ENCODE results near the gene ACSL5. TPM values are rescaled to one million over a fixed set of nuclear protein-coding genes. Genes with fewer than 3 reads are reported as not detected.
A peak's percentile ranks its signal among the peaks of the same experiment; 100 is the strongest.

Gene ACSL5
- total RNA-seq, 2 experiments from 2014 or later, result 25.3 to 25.4 TPM

GRCh38 chr10:112426111-112426510 lies 52.2 kb downstream of the ACSL5 start:
- CTCF ChIA-PET (ENCODE audit: unreplicated experiment), result interaction anchor here (0.9 kb wide), 1 partner anchor 18 kb away, joined by 4 read pairs; no protein-coding TSS in a partner anchor

GRCh38 chr10:112429147-112429546 lies 55.2 kb downstream of the ACSL5 start:
- POLR2A ChIA-PET, result no interaction called here
- TF ChIP-seq EZH2phosphoT487 (IDR thresholded peaks at IDR 0.05; ENCODE audit: borderline replicate concordance, low read depth, low read length) (no peak), CTCF (conservative IDR thresholded peaks at IDR 0.05; ENCODE audit: low read length) (no peak)
- H3K79me2 ChIP-seq (ENCODE audit: insufficient read depth, low read depth, low read length), result no peaks in the 10 kb centered on the region

More at GRCh38 chr10:112426111-112426510, 52.2 kb downstream of the ACSL5 start:
- peaks cover 94% of the 10 kb centered on the region for H3K36me3 ChIP-seq (ENCODE audit: insufficient read depth, low read length)
- no peaks in the 10 kb centered on the region for H4K20me1 ChIP-seq (ENCODE audit: insufficient read depth, low read length)
- no peaks in the 10 kb centered on the region for H3K79me2 ChIP-seq (ENCODE audit: insufficient read depth, low read depth, low read length)
- H3K9me2 ChIP-seq (ENCODE audit: insufficient read depth, low read length), result no peaks in the 10 kb centered on the region
- no peak for DNase-seq (ENCODE audit: low spot score)
- no peak overlapping the region for H3K27ac ChIP-seq (ENCODE audit: low read depth, low read length, poor library complexity, severe bottlenecking)
- no peaks in the 10 kb centered on the region for H3K9me3 ChIP-seq (ENCODE audit: low read length)
- intact Hi-C loops (cut with micrococcal nuclease; ENCODE audit: unreplicated experiment), result no loop called here
- no peak overlapping the region for H3K4me3 ChIP-seq (ENCODE audit: low read depth, low read length, poor library complexity, severe bottlenecking)
- no TSS peak for BruUV-seq (replicated peaks)
- H3K4me1 ChIP-seq (ENCODE audit: insufficient read depth, low read length, poor library complexity, severe bottlenecking), result no peaks in the 10 kb centered on the region
- H2AFZ ChIP-seq (ENCODE audit: low read length), result no peak overlapping the region
- POLR2A ChIA-PET, result interaction anchor here (0.6 to 1.5 kb wide), 5 partner anchors 11 to 1241 kb away, joined by 3 to 9 read pairs (median 4); no protein-coding TSS in a partner anchor
- H3K4me2 ChIP-seq (ENCODE audit: low read length), result no peak overlapping the region
- no peak for TF ChIP-seq EZH2phosphoT487 (IDR thresholded peaks at IDR 0.05; ENCODE audit: borderline replicate concordance, low read depth, low read length)
- TF ChIP-seq CTCF (conservative IDR thresholded peaks at IDR 0.05; ENCODE audit: low read length), result no peak

GRCh38 chr10:112429654-112430230 lies 55.8 kb downstream of the ACSL5 start:
- no peaks in the 10 kb centered on the region for H3K79me2 ChIP-seq (ENCODE audit: insufficient read depth, low read depth, low read length)
- DNase-seq (ENCODE audit: low spot score), result no peak
- H3K4me1 ChIP-seq (ENCODE audit: insufficient read depth, low read length, poor library complexity, severe bottlenecking), result no peaks in the 10 kb centered on the region
- no peak overlapping the region for H2AFZ ChIP-seq (ENCODE audit: low read length)
- ChIA-PET CTCF (ENCODE audit: unreplicated experiment) (no interaction called here), POLR2A (no interaction called here)
- no peak overlapping the region for H3K4me2 ChIP-seq (ENCODE audit: low read length)
- H3K9me3 ChIP-seq (ENCODE audit: low read length), result no peaks in the 10 kb centered on the region
- H3K36me3 ChIP-seq (ENCODE audit: insufficient read depth, low read length), result peaks cover 98% of the 10 kb centered on the region
- no peaks in the 10 kb centered on the region for H3K9me2 ChIP-seq (ENCODE audit: insufficient read depth, low read length)
- BruUV-seq (replicated peaks), result no TSS peak
- no peak overlapping the region for H3K27ac ChIP-seq (ENCODE audit: low read depth, low read length, poor library complexity, severe bottlenecking)
- peaks cover 3% of the 10 kb centered on the region; the same call in 1 of the 2 replicates for H4K20me1 ChIP-seq (ENCODE audit: insufficient read depth, low read length)
- intact Hi-C loops (cut with micrococcal nuclease; ENCODE audit: unreplicated experiment), result no loop called here
- TF ChIP-seq EZH2phosphoT487 (IDR thresholded peaks at IDR 0.05; ENCODE audit: borderline replicate concordance, low read depth, low read length) (no peak), CTCF (conservative IDR thresholded peaks at IDR 0.05; ENCODE audit: low read length) (no peak)
- H3K4me3 ChIP-seq (ENCODE audit: low read depth, low read length, poor library complexity, severe bottlenecking), result no peak overlapping the region

More at GRCh38 chr10:112429147-112429546, 55.2 kb downstream of the ACSL5 start:
- Histone ChIP-seq H3K9me3 (ENCODE audit: low read length) (no peaks in the 10 kb centered on the region), H3K9me2 (ENCODE audit: insufficient read depth, low read length) (no peaks in the 10 kb centered on the region), H2AFZ (ENCODE audit: low read length) (no peak overlapping the region), H3K36me3 (ENCODE audit: insufficient read depth, low read length) (peaks cover 98% of the 10 kb centered on the region), H3K4me1 (ENCODE audit: insufficient read depth, low read length, poor library complexity, severe bottlenecking) (no peaks in the 10 kb centered on the region), H3K4me2 (ENCODE audit: low read length) (no peak overlapping the region), H3K27ac (ENCODE audit: low read depth, low read length, poor library complexity, severe bottlenecking) (no peak overlapping the region), H3K4me3 (ENCODE audit: low read depth, low read length, poor library complexity, severe bottlenecking) (no peak overlapping the region), H4K20me1 (ENCODE audit: insufficient read depth, low read length) (no peaks in the 10 kb centered on the region)
- intact Hi-C loops (cut with micrococcal nuclease; ENCODE audit: unreplicated experiment), result no loop called here
- BruUV-seq (replicated peaks), result no TSS peak
- peak; percentile 3 for DNase-seq (ENCODE audit: low spot score)
- CTCF ChIA-PET (ENCODE audit: unreplicated experiment), result no interaction called here

Data from OCI-LY7 (cell line).